Measurements from ENCODE around the gene RSPO1.

Gene RSPO1

GRCh38 chr1:37596182-37596667 is 38.5 kb downstream of the RSPO1 start:
- no peak for TF ChIP-seq RAD21 (IDR thresholded peaks at IDR 0.05; ENCODE audit: low read depth)
- TF ChIP-seq MAX (IDR thresholded peaks at IDR 0.05), result no peak
- no peak for TF ChIP-seq REST (IDR thresholded peaks at IDR 0.05; ENCODE audit: low read depth)
- no peak for TF ChIP-seq TEAD4 (IDR thresholded peaks at IDR 0.05)
- TF ChIP-seq TAF1 (IDR thresholded peaks at IDR 0.05; ENCODE audit: low read depth), result no peak
- TF ChIP-seq YY1 (IDR thresholded peaks at IDR 0.05; ENCODE audit: low read depth), result no peak
- no peak for TF ChIP-seq FOXM1 (IDR thresholded peaks at IDR 0.05; ENCODE audit: borderline replicate concordance, low read depth)
- TF ChIP-seq EP300 (IDR thresholded peaks at IDR 0.05; ENCODE audit: borderline replicate concordance), result no peak
- TF ChIP-seq EGR1 (IDR thresholded peaks at IDR 0.05), result no peak
- no peak for TF ChIP-seq CREB1 (IDR thresholded peaks at IDR 0.05; ENCODE audit: low read depth)

GRCh38 chr1:37595440-37596181 is 39.1 kb downstream of the RSPO1 start, which contains the start of gene GNL2:
TSS of gene GNL2 (minus strand) at chr1:37595937. CDS start at chr1:37595822, 115 bp downstream.
- no peak for TF ChIP-seq YY1 (IDR thresholded peaks at IDR 0.05; ENCODE audit: low read depth)
- TF ChIP-seq REST (IDR thresholded peaks at IDR 0.05; ENCODE audit: low read depth), result no peak
- peak; percentile 97 for TF ChIP-seq USF1 (IDR thresholded peaks at IDR 0.05)
- TF ChIP-seq NFIC (IDR thresholded peaks at IDR 0.05), result no peak
- TF ChIP-seq CEBPB (IDR thresholded peaks at IDR 0.05), result no peak
- no peak for TF ChIP-seq TAF1 (IDR thresholded peaks at IDR 0.05; ENCODE audit: low read depth)
- no peak for TF ChIP-seq FOXM1 (IDR thresholded peaks at IDR 0.05; ENCODE audit: borderline replicate concordance, low read depth)
- TF ChIP-seq MAX (IDR thresholded peaks at IDR 0.05), result peak; percentile 98
- TF ChIP-seq TCF12 (IDR thresholded peaks at IDR 0.05; ENCODE audit: low read depth), result no peak
- TF ChIP-seq TEAD4 (IDR thresholded peaks at IDR 0.05), result no peak
- peak; percentile 66 for TF ChIP-seq EGR1 (IDR thresholded peaks at IDR 0.05)
- no peak for TF ChIP-seq ZBTB7A (IDR thresholded peaks at IDR 0.05; ENCODE audit: low read depth)
- peak; percentile 81 for TF ChIP-seq CREB1 (IDR thresholded peaks at IDR 0.05; ENCODE audit: low read depth)
- no peak for TF ChIP-seq RAD21 (IDR thresholded peaks at IDR 0.05; ENCODE audit: low read depth)
- TF ChIP-seq EP300 (IDR thresholded peaks at IDR 0.05; ENCODE audit: borderline replicate concordance), result no peak

GRCh38 chr1:37593726-37594125 is 41.0 kb downstream of the RSPO1 start:
- TF ChIP-seq TCF12 (IDR thresholded peaks at IDR 0.05; ENCODE audit: low read depth), result no peak
- no peak for TF ChIP-seq EGR1 (IDR thresholded peaks at IDR 0.05)
- no peak for TF ChIP-seq NFIC (IDR thresholded peaks at IDR 0.05)

- TF ChIP-seq EP300 (IDR thresholded peaks at IDR 0.05; ENCODE audit: borderline replicate concordance) (no peak), ZBTB7A (IDR thresholded peaks at IDR 0.05; ENCODE audit: low read depth) (no peak), NFIC (IDR thresholded peaks at IDR 0.05) (no peak), YY1 (IDR thresholded peaks at IDR 0.05; ENCODE audit: low read depth) (no peak), MAX (IDR thresholded peaks at IDR 0.05) (no peak), TCF12 (IDR thresholded peaks at IDR 0.05; ENCODE audit: low read depth) (no peak), TAF1 (IDR thresholded peaks at IDR 0.05; ENCODE audit: low read depth) (no peak), USF1 (IDR thresholded peaks at IDR 0.05) (no peak), RAD21 (IDR thresholded peaks at IDR 0.05; ENCODE audit: low read depth) (no peak), TEAD4 (IDR thresholded peaks at IDR 0.05) (no peak), FOXM1 (IDR thresholded peaks at IDR 0.05; ENCODE audit: borderline replicate concordance, low read depth) (no peak), CREB1 (IDR thresholded peaks at IDR 0.05; ENCODE audit: low read depth) (no peak), CEBPB (IDR thresholded peaks at IDR 0.05) (no peak), EGR1 (IDR thresholded peaks at IDR 0.05) (no peak), REST (IDR thresholded peaks at IDR 0.05; ENCODE audit: low read depth) (no peak)
Observed at GRCh38 chr1:37588939-37589338, 45.8 kb downstream of the RSPO1 start.

Data from Ishikawa (cell line).